Activated T-cell treated with anti-CD3 and anti-CD28 coated beads, Interleukin-2, amount 50 U/mL, for 24 hours (primary cell): ENCODE results near the gene LSR.

Experiments
- DNase-seq: peaks from one replicate; pipeline ENCODE4 v3.0.0-alpha.2; 2020
- H3K27ac Mint-ChIP-seq: 2 replicates; pipeline ENCODE4 v1.8.0; 2020; ENCODE audit warnings: mild to moderate bottlenecking, mixed read lengths
- H3K27me3 Mint-ChIP-seq: 2 replicates; pipeline ENCODE4 v1.8.0; 2020; ENCODE audit warnings: mixed read lengths
- H3K36me3 Mint-ChIP-seq: 2 replicates; pipeline ENCODE4 v1.8.0; 2020; ENCODE audit warnings: low read depth, mixed read lengths
- H3K4me1 Mint-ChIP-seq: 2 replicates; pipeline ENCODE4 v1.8.0; 2020; ENCODE audit warnings: low read depth, mixed read lengths
- H3K4me3 Mint-ChIP-seq: 2 replicates; pipeline ENCODE4 v1.8.0; 2020; ENCODE audit warnings: mild to moderate bottlenecking, moderate library complexity, mixed read lengths
- H3K9me3 Mint-ChIP-seq: 2 replicates; pipeline ENCODE4 v1.8.0; 2020; ENCODE audit warnings: mixed read lengths

The LSR gene

GRCh38 chr19:35248310-35249145, at the start of gene LSR:
Gene LSR, plus strand, starts transcription at chr19:35249002. Its CDS starts 21 bp downstream, at chr19:35249023.
- DNase-seq: peak; percentile 82
- peaks cover 5% of the 10 kb centered on the region for H3K9me3 Mint-ChIP-seq
- H3K4me1 Mint-ChIP-seq: peaks cover 38% of the 10 kb centered on the region
- H3K27me3 Mint-ChIP-seq: peaks cover 19% of the 10 kb centered on the region
- H3K36me3 Mint-ChIP-seq: peaks cover 28% of the 10 kb centered on the region
- peak within 1 kb of the TSS; percentile 86 for H3K27ac Mint-ChIP-seq
- peak within 1 kb of the TSS; percentile 89 for H3K4me3 Mint-ChIP-seq

- no peaks in the 10 kb centered on the region for H3K9me3 Mint-ChIP-seq
- H3K27ac Mint-ChIP-seq: no peak overlapping the region
- H3K4me3 Mint-ChIP-seq: no peak overlapping the region
- no peaks in the 10 kb centered on the region for H3K36me3 Mint-ChIP-seq
- peaks cover 48% of the 10 kb centered on the region for H3K4me1 Mint-ChIP-seq
- no peaks in the 10 kb centered on the region for H3K27me3 Mint-ChIP-seq
- no peak for DNase-seq
Observed at GRCh38 chr19:35199481-35199880, 49.3 kb upstream of the LSR start.

GRCh38 chr19:35202722-35203688, 45.8 kb upstream of the LSR start:
- no peaks in the 10 kb centered on the region for H3K36me3 Mint-ChIP-seq
- H3K9me3 Mint-ChIP-seq: peaks cover 1% of the 10 kb centered on the region
- no peaks in the 10 kb centered on the region for H3K27me3 Mint-ChIP-seq
- H3K27ac Mint-ChIP-seq: peak overlapping the region; percentile 91
- DNase-seq: no peak
- peaks cover 74% of the 10 kb centered on the region for H3K4me1 Mint-ChIP-seq
- peak overlapping the region; percentile 13 for H3K4me3 Mint-ChIP-seq

- no peak for DNase-seq
- H3K4me1 Mint-ChIP-seq: peaks cover 82% of the 10 kb centered on the region
- no peaks in the 10 kb centered on the region for H3K27me3 Mint-ChIP-seq
- peak overlapping the region; percentile 91 for H3K27ac Mint-ChIP-seq
- no peaks in the 10 kb centered on the region for H3K36me3 Mint-ChIP-seq
- H3K4me3 Mint-ChIP-seq: peak overlapping the region; percentile 8
- peaks cover 3% of the 10 kb centered on the region for H3K9me3 Mint-ChIP-seq
Observed at GRCh38 chr19:35204799-35205732, 43.7 kb upstream of the LSR start.

- H3K4me1 Mint-ChIP-seq: peaks cover 85% of the 10 kb centered on the region
Observed at GRCh38 chr19:35205733-35206323, 43.0 kb upstream of the LSR start.

GRCh38 chr19:35206379-35206778, 42.4 kb upstream of the LSR start:
- Mint-ChIP-seq H3K27me3 (no peaks in the 10 kb centered on the region), H3K4me1 (peaks cover 82% of the 10 kb centered on the region), H3K27ac (peak overlapping the region; percentile 91), H3K9me3 (peaks cover 3% of the 10 kb centered on the region), H3K36me3 (no peaks in the 10 kb centered on the region), H3K4me3 (peak overlapping the region; percentile 49)
- no peak for DNase-seq

More at GRCh38 chr19:35205733-35206323, 43.0 kb upstream of the LSR start:
- no peak overlapping the region for H3K4me3 Mint-ChIP-seq
- H3K36me3 Mint-ChIP-seq: no peaks in the 10 kb centered on the region
- no peak for DNase-seq
- H3K9me3 Mint-ChIP-seq: peaks cover 3% of the 10 kb centered on the region
- peak overlapping the region; percentile 91 for H3K27ac Mint-ChIP-seq
- no peaks in the 10 kb centered on the region for H3K27me3 Mint-ChIP-seq

- peak overlapping the region; percentile 91 for H3K27ac Mint-ChIP-seq
Observed at GRCh38 chr19:35206855-35207254, 41.9 kb upstream of the LSR start.

GRCh38 chr19:35207391-35207871, 41.4 kb upstream of the LSR start:
- Mint-ChIP-seq H3K9me3 (peaks cover 3% of the 10 kb centered on the region), H3K36me3 (no peaks in the 10 kb centered on the region), H3K27ac (peak overlapping the region; percentile 91), H3K4me3 (peak overlapping the region; percentile 37), H3K27me3 (no peaks in the 10 kb centered on the region), H3K4me1 (peaks cover 85% of the 10 kb centered on the region)
- no peak for DNase-seq

More at GRCh38 chr19:35206855-35207254, 41.9 kb upstream of the LSR start:
- DNase-seq: peak; percentile 25
- Mint-ChIP-seq H3K4me3 (peak overlapping the region; percentile 49), H3K27me3 (no peaks in the 10 kb centered on the region), H3K4me1 (peaks cover 82% of the 10 kb centered on the region), H3K9me3 (peaks cover 3% of the 10 kb centered on the region), H3K36me3 (no peaks in the 10 kb centered on the region)

GRCh38 chr19:35208121-35208520, 40.7 kb upstream of the LSR start:
- Mint-ChIP-seq H3K36me3 (no peaks in the 10 kb centered on the region), H3K27me3 (no peaks in the 10 kb centered on the region), H3K4me1 (peaks cover 85% of the 10 kb centered on the region), H3K4me3 (no peak overlapping the region), H3K9me3 (peaks cover 3% of the 10 kb centered on the region), H3K27ac (peak overlapping the region; percentile 91)
- peak; percentile 24 for DNase-seq

- H3K27me3 Mint-ChIP-seq: no peaks in the 10 kb centered on the region
- H3K36me3 Mint-ChIP-seq: no peaks in the 10 kb centered on the region
- H3K9me3 Mint-ChIP-seq: peaks cover 3% of the 10 kb centered on the region
- no peak overlapping the region for H3K4me3 Mint-ChIP-seq
- peak overlapping the region; percentile 39 for H3K27ac Mint-ChIP-seq
- DNase-seq: peak; percentile 5
- peaks cover 85% of the 10 kb centered on the region for H3K4me1 Mint-ChIP-seq
Observed at GRCh38 chr19:35209646-35210045, 39.2 kb upstream of the LSR start.

GRCh38 chr19:35211545-35212230, 37.1 kb upstream of the LSR start:
- peak overlapping the region; percentile 35 for H3K4me3 Mint-ChIP-seq
- peak overlapping the region; percentile 96 for H3K27ac Mint-ChIP-seq
- H3K27me3 Mint-ChIP-seq: no peaks in the 10 kb centered on the region
- peak; percentile 64 for DNase-seq
- H3K4me1 Mint-ChIP-seq: peaks cover 85% of the 10 kb centered on the region
- no peaks in the 10 kb centered on the region for H3K36me3 Mint-ChIP-seq
- peaks cover 7% of the 10 kb centered on the region for H3K9me3 Mint-ChIP-seq

- Mint-ChIP-seq H3K27ac (peak overlapping the region; percentile 96), H3K9me3 (peaks cover 11% of the 10 kb centered on the region), H3K4me3 (peak overlapping the region; percentile 35), H3K27me3 (no peaks in the 10 kb centered on the region), H3K4me1 (peaks cover 83% of the 10 kb centered on the region), H3K36me3 (no peaks in the 10 kb centered on the region)
- peak; percentile 41 for DNase-seq
Observed at GRCh38 chr19:35212241-35212640, 36.6 kb upstream of the LSR start.
